ENCODE data around the gene HOXA1.

HOXA1 gene

GRCh38 chr7:27124902-27125689, 29.3 kb upstream of the HOXA1 start:
- Histone ChIP-seq H3K27ac (ENCODE audit: low read length) (no peak overlapping the region), H3K9ac (ENCODE audit: low read depth, low read length) (no peak overlapping the region)

GRCh38 chr7:27124096-27124901, 28.5 kb upstream of the HOXA1 start:
- Histone ChIP-seq H3K4me3 (ENCODE audit: low read depth in 1 of 2, low read length in 2 of 2) (no peak overlapping the region), H3K79me2 (ENCODE audit: insufficient read depth, low read length) (no peaks in the 10 kb centered on the region), H3K27me3 (ENCODE audit: insufficient read depth, low read length, poor library complexity) (no peaks in the 10 kb centered on the region), H3K27ac (ENCODE audit: low read length) (no peak overlapping the region), H3K4me1 (ENCODE audit: insufficient read depth, low read length) (no peaks in the 10 kb centered on the region), H3K4me2 (ENCODE audit: insufficient read depth, low read length) (no peak overlapping the region), H3K9me3 (ENCODE audit: insufficient read depth, low read length, severe bottlenecking) (no peaks in the 10 kb centered on the region), H3K36me3 (ENCODE audit: insufficient read depth, low read length) (no peaks in the 10 kb centered on the region), H4K20me1 (ENCODE audit: insufficient read depth, low read length) (no peaks in the 10 kb centered on the region), H2AFZ (ENCODE audit: low read depth, low read length) (no peak overlapping the region), H3K9ac (ENCODE audit: low read depth, low read length) (no peak overlapping the region)
- DNase-seq (no peak), ATAC-seq (ENCODE audit: insufficient read depth, low read depth) (no peak)
- TF ChIP-seq EZH2 (IDR thresholded peaks at IDR 0.05; ENCODE audit: borderline replicate concordance, low read depth, low read length, severe bottlenecking) (no peak), CTCF (IDR thresholded peaks at IDR 0.05; ENCODE audit: borderline replicate concordance, extremely low read depth, low read length, poor library complexity, severe bottlenecking) (no peak)

More at GRCh38 chr7:27124902-27125689, 29.3 kb upstream of the HOXA1 start:
- ATAC-seq (ENCODE audit: insufficient read depth, low read depth) (no peak), DNase-seq (no peak)
- Histone ChIP-seq H3K79me2 (ENCODE audit: insufficient read depth, low read length) (no peaks in the 10 kb centered on the region), H3K27me3 (ENCODE audit: insufficient read depth, low read length, poor library complexity) (no peaks in the 10 kb centered on the region), H4K20me1 (ENCODE audit: insufficient read depth, low read length) (no peaks in the 10 kb centered on the region), H3K4me3 (ENCODE audit: low read depth in 1 of 2, low read length in 2 of 2) (no peak overlapping the region), H2AFZ (ENCODE audit: low read depth, low read length) (no peak overlapping the region), H3K4me1 (ENCODE audit: insufficient read depth, low read length) (no peaks in the 10 kb centered on the region), H3K36me3 (ENCODE audit: insufficient read depth, low read length) (no peaks in the 10 kb centered on the region), H3K9me3 (ENCODE audit: insufficient read depth, low read length, severe bottlenecking) (no peaks in the 10 kb centered on the region), H3K4me2 (ENCODE audit: insufficient read depth, low read length) (no peak overlapping the region)
- TF ChIP-seq CTCF (IDR thresholded peaks at IDR 0.05; ENCODE audit: borderline replicate concordance, extremely low read depth, low read length, poor library complexity, severe bottlenecking) = no peak
- no peak for TF ChIP-seq EZH2 (IDR thresholded peaks at IDR 0.05; ENCODE audit: borderline replicate concordance, low read depth, low read length, severe bottlenecking)

- H3K4me3 ChIP-seq (ENCODE audit: low read depth in 1 of 2, low read length in 2 of 2) = no peak overlapping the region
- DNase-seq = no peak
Observed at GRCh38 chr7:27123477-27124053, 27.8 kb upstream of the HOXA1 start.

More at GRCh38 chr7:27123477-27124053, 27.8 kb upstream of the HOXA1 start:
- no peaks in the 10 kb centered on the region for H3K36me3 ChIP-seq (ENCODE audit: insufficient read depth, low read length)
- H3K9me3 ChIP-seq (ENCODE audit: insufficient read depth, low read length, severe bottlenecking) = no peaks in the 10 kb centered on the region
- TF ChIP-seq CTCF (IDR thresholded peaks at IDR 0.05; ENCODE audit: borderline replicate concordance, extremely low read depth, low read length, poor library complexity, severe bottlenecking) (no peak), EZH2 (IDR thresholded peaks at IDR 0.05; ENCODE audit: borderline replicate concordance, low read depth, low read length, severe bottlenecking) (no peak)
- H3K27me3 ChIP-seq (ENCODE audit: insufficient read depth, low read length, poor library complexity) = no peaks in the 10 kb centered on the region
- H3K27ac ChIP-seq (ENCODE audit: low read length) = no peak overlapping the region
- no peak overlapping the region for H3K9ac ChIP-seq (ENCODE audit: low read depth, low read length)
- no peaks in the 10 kb centered on the region for H3K4me1 ChIP-seq (ENCODE audit: insufficient read depth, low read length)
- ATAC-seq (ENCODE audit: insufficient read depth, low read depth) = no peak
- no peaks in the 10 kb centered on the region for H4K20me1 ChIP-seq (ENCODE audit: insufficient read depth, low read length)
- no peaks in the 10 kb centered on the region for H3K79me2 ChIP-seq (ENCODE audit: insufficient read depth, low read length)
- H3K4me2 ChIP-seq (ENCODE audit: insufficient read depth, low read length) = no peak overlapping the region
- no peak overlapping the region for H2AFZ ChIP-seq (ENCODE audit: low read depth, low read length)

Measured in DND-41 (cell line).